HG02642 (cell line): ENCODE data around the gene UCP3.

Source experiments
- ATAC-seq: cut with Tn5 transposase; IDR thresholded peaks from one replicate; pipeline ENCODE4 v1.9.1; 2021; ENCODE audit warnings: mild to moderate bottlenecking; ENCODE audit not compliant: unreplicated experiment, poor library complexity

Gene UCP3

DNA sequence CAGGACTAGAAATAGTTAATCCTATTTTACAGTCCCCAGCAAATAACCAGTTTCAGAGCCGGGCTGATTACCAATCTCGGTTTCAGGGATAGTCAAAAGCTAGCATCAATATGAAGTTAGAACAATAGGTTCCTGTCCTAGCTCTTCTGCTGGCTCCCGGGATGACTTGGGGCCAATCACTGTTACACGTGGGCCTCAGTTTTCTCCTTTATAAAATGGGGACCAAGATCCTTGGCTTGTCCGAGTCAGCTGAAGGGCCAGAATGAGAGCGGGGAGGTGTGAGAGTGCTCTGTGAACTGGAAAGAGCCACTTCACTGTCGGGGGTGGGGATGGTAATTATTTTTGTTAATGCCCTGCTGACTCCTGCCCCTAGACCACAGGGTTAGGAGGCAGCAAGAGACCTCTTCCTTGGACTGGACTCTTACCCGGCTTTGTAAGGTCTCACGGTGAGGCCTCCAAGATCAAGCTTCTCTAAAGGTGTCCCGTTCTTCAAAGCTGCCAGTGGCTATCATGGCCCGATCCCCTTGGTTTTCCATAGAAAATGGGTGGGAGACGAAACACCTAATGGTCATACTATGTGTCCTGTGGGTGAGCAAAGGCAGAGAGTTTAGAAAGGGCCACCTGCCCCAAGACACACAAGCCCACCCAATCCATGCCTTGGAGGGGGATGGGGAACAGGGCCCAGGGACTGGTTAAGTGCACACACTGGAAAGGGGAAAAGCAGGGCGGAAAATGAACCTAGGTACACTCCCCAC, 27.7 kb downstream of the UCP3 start:
- no peak for ATAC-seq

GRCh38 chr11:73980001-73980961, 28.6 kb downstream of the UCP3 start:
- ATAC-seq = peak; percentile 44

DNA sequence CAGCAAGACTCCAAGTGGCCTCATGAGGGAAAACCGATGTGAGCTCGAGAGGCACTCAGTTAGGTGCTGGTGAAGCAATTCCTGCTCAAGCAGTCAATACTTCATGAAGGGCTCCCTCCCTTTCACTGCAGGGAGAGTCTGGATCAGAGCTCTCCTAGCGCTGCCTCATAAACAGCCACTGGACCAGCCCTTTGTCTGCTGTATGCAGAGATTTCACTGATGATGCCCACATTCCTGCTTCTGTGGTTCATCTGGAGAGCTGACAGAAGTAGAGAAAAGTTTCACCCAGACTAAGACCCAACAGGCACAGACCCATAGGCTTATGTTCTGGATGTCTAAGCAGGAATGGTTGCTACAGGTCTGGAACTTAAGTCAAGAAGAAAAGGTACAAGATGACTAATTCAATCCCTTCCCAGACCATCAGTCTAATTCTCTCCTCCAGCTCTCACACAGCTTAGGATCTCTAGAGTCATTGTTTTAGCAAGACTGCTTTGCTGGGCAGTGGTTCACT, 30.3 kb downstream of the UCP3 start:
- ATAC-seq = no peak

GRCh38 chr11:73977856-73978519, 30.9 kb downstream of the UCP3 start:
- no peak for ATAC-seq

DNA sequence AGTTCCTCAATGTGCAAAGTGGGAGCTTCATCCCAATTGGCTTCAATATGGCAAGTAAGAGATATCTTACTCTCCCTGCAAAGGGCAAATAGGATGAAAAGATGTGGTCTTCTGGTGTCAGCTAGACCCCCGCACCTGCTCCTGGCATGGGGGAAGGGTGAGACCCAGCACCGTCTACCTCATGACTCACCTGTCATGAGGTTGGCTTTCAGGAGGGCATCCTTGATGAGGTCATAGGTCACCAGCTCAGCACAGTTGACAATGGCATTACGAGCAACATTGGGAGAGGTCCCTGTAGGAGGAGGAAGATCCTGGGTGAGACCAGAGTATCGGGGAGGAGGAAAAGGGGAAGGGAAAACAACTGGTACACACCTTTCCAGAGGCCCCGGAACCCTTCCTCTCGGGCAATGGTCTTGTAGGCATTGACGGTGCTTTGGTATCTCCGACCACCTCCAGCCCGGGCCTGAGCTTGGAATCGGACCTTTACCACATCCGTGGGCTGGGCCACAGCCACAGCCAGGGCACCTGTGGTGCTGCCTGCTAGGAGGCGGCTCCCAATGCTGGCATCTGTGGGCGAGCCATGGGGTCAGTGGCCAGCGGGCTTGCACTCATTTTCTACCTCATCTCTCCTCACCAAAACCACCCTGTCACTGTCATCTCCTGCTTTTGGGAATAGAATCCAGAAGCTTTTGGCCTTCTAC, 32.3 kb downstream of the UCP3 start:
- no peak for ATAC-seq

DNA sequence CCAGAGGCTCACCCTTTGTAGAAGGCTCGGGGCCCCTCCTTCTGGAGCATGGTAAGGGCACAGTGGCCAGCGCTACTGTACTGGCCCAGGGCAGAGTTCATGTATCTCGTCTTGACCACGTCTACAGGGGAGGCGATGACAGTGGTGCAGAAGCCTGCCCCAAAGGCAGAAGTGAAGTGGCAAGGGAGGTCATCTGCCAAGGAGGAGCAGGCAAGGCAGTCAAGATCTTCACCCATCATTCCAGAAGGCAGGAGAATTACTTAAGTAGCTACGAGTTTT, 33.5 kb downstream of the UCP3 start:
- ATAC-seq = no peak

GRCh38 chr11:73974604-73975478, 34.0 kb downstream of the UCP3 start:
- no peak for ATAC-seq

GRCh38 chr11:73972620-73973449, 36.0 kb downstream of the UCP3 start:
- no peak for ATAC-seq

- ATAC-seq = no peak
Observed at GRCh38 chr11:73972187-73972586, 36.7 kb downstream of the UCP3 start.

DNA sequence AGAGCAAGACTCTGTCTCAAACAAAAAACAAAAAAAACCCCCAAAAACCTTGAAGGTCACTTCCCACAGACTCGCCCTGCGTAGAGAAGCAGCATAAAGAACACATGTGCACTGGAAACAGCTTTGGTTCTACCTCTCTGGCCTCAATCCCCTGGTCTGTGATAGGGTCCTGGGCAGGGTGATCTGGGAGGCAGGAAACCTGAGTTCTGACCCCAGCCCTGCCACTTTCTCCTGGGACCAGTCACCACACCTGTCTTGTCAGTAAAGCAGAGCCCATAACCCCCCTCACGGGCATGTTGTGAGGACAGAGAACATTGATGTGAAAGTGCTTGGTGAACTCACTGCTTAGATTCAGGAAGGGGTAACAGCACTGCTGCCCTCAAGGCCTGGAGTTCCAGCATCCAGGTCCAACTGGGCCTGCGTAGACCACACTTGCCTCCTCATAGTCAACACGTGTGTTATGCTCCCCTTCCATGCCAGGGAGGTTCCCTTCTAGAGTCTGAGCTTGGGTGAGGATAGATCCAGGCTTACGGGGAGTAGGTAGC, 37.6 kb downstream of the UCP3 start:
- ATAC-seq = no peak

GRCh38 chr11:73969991-73970800, 38.7 kb downstream of the UCP3 start:
- no peak for ATAC-seq

- no peak for ATAC-seq
Observed at GRCh38 chr11:73969091-73969490, 39.8 kb downstream of the UCP3 start.

GRCh38 chr11:73968356-73968966, 40.4 kb downstream of the UCP3 start:
- no peak for ATAC-seq

DNA sequence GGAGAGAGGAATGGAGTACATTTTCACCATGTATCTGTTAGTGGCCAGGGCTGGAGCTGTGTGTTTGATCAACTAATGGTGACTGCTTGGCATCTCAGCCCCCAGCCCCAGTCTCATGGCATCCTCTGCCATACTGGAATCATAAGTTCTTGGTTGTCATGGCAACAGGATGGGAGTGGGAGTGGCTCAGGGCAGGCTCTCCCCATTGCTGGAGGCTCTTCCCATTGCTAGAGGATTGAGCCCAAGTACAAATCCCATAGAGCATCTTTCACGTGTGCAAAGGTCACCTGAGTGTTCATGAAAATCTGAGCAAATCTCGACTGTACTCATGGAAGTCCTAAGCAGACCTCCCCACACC, 43.1 kb downstream of the UCP3 start:
- no peak for ATAC-seq

GRCh38 chr11:73965076-73965763, 43.7 kb downstream of the UCP3 start:
- no peak for ATAC-seq

GRCh38 chr11:73963861-73964260, 45.0 kb downstream of the UCP3 start:
- ATAC-seq = no peak
